Chondrocyte (in vitro differentiated cells): ENCODE data around the gene SRPRB. TPM values are rescaled to one million over a fixed set of nuclear protein-coding genes. Genes with fewer than 3 reads are reported as not detected.

Source experiments
- DNase-seq: peaks from one replicate; pipeline ENCODE4 v3.0.0; 2021; ENCODE audit warnings: mixed read lengths, low spot score
- H3K27ac Mint-ChIP-seq: one replicate; pipeline ENCODE4 v1.8.0; 2021; ENCODE audit warnings: mild to moderate bottlenecking, moderate library complexity, mixed read lengths; ENCODE audit not compliant: unreplicated experiment
- H3K27me3 Mint-ChIP-seq: 2 replicates; pipeline ENCODE4 v1.8.0; 2021; ENCODE audit warnings: low read depth, mixed read lengths
- H3K36me3 Mint-ChIP-seq: 2 replicates; pipeline ENCODE4 v1.8.0; 2021; ENCODE audit warnings: low read depth, mixed read lengths
- H3K4me1 Mint-ChIP-seq: 2 replicates; pipeline ENCODE4 v1.8.0; 2021; ENCODE audit warnings: low read depth, mild to moderate bottlenecking, mixed read lengths
- H3K4me3 Mint-ChIP-seq: one replicate; pipeline ENCODE4 v1.8.0; 2021; ENCODE audit warnings: mild to moderate bottlenecking, moderate library complexity, mixed read lengths; ENCODE audit not compliant: unreplicated experiment
- H3K9me3 Mint-ChIP-seq: 2 replicates; pipeline ENCODE4 v1.8.0; 2021; ENCODE audit warnings: low read depth, mixed read lengths
- total RNA-seq: library from RNA; stranded (reverse); gene quantifications from 3 replicates; pipeline ENCODE4 v1.2.1, GENCODE V29; 2021
- TF ChIP-seq, protein P1 (sequence below): fragments of 200-600 bp; sonication (generic); IDR thresholded peaks from 2 replicates; pipeline ENCODE4 v1.5.0; 2021; ENCODE audit warnings: antibody characterized with exemption, mild to moderate bottlenecking, moderate library complexity

Gene SRPRB
- total RNA-seq, 1 donor from 2014 or later, result 99.3 TPM

DNA sequence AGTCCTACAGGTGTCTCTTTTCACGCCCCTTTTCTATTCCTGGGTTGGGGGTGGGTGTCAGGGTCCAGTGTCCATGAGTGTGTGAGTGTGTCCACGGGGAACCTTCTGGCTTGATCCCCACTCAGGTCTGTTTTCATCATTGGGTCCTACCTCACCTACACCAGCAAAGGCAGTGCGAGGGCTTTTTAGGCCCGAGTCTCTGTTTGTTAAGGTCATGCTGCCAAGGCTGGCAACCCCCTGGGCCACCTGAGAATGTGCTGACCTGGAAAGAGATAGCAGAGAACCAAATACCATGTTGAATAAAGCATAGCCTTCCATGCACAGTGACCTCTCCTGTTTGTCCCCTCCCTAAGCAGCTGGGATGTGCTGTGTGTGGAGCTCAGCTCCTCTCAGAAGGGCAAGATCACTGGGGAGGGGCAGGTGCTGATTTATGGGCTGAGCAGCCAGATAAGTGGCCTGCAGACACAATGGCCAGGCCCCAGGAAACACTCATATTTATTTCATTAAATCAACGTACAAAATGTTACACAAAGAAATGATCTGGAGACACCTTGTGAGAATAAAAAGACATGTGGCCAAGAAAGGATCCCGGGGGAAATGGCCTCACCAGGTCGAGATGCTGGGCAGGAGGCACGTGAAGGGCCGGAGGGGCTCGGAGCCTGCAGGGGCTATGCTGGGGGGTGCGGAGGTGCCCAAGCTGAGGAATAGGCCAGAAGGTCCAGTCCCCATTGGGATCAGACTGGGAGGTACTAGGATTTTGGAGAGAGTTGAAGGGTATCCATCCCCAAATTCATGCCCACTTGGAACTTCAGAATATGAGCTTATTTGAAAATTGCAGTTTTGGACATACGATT lies 54.0 kb downstream of the SRPRB start:
- Mint-ChIP-seq H3K27me3 (no peaks in the 10 kb centered on the region), H3K9me3 (no peaks in the 10 kb centered on the region), H3K36me3 (peaks cover 10% of the 10 kb centered on the region), H3K27ac (no peak overlapping the region), H3K4me3 (no peak overlapping the region), H3K4me1 (peaks cover 5% of the 10 kb centered on the region)
- no peak for DNase-seq
- TF ChIP-seq, protein P1, sequence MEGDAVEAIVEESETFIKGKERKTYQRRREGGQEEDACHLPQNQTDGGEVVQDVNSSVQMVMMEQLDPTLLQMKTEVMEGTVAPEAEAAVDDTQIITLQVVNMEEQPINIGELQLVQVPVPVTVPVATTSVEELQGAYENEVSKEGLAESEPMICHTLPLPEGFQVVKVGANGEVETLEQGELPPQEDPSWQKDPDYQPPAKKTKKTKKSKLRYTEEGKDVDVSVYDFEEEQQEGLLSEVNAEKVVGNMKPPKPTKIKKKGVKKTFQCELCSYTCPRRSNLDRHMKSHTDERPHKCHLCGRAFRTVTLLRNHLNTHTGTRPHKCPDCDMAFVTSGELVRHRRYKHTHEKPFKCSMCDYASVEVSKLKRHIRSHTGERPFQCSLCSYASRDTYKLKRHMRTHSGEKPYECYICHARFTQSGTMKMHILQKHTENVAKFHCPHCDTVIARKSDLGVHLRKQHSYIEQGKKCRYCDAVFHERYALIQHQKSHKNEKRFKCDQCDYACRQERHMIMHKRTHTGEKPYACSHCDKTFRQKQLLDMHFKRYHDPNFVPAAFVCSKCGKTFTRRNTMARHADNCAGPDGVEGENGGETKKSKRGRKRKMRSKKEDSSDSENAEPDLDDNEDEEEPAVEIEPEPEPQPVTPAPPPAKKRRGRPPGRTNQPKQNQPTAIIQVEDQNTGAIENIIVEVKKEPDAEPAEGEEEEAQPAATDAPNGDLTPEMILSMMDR, result no peak

DNA sequence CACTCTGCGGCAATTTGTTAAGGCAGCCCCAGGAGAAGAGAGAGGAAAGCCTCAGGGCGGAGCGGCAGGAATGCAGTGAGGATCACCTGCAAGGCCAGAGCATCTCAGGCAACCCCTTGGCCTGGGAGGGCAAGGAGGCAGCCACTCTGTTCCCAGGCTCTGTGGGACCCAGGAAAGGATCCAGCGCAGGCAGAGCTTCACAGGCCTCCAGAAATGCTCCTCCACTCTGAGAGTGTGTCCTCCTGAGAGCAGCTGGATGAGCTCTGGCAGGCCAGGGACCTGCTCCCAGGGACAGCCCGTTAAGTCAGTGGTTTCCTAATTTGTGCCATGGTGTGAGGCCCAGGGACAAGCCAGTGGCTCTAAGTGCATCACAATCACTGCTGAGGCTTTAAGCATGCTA lies 54.9 kb downstream of the SRPRB start:
- H3K27me3 Mint-ChIP-seq, result no peaks in the 10 kb centered on the region
- H3K4me1 Mint-ChIP-seq, result peaks cover 5% of the 10 kb centered on the region
- no peak for DNase-seq
- H3K4me3 Mint-ChIP-seq, result no peak overlapping the region
- H3K36me3 Mint-ChIP-seq, result peaks cover 10% of the 10 kb centered on the region
- TF ChIP-seq, protein P1, result no peak
- H3K9me3 Mint-ChIP-seq, result no peaks in the 10 kb centered on the region
- no peak overlapping the region for H3K27ac Mint-ChIP-seq

DNA sequence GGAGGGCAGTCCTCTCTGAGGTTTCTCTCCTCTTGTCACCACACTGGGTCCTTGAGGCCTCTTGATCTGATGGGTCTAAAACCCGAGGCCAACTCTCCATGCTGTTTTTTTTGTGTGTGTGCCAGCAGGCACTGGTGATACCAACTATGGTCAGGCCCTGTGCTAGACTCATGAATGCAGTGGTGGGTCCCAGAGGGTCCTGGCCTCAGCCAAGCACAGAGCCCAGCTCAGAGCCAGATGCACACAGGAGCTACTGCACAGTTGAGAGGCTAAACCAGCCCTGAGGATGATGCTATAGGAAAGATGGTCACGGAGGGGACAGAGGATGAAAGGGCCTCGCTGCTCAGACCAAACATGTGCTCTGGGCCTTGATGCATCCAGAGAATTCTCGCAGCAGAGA lies 56.5 kb downstream of the SRPRB start:
- Mint-ChIP-seq H3K4me1 (no peaks in the 10 kb centered on the region), H3K36me3 (peaks cover 10% of the 10 kb centered on the region), H3K27ac (no peak overlapping the region), H3K27me3 (no peaks in the 10 kb centered on the region), H3K4me3 (no peak overlapping the region), H3K9me3 (no peaks in the 10 kb centered on the region)
- TF ChIP-seq, protein P1, result no peak
- no peak for DNase-seq

DNA sequence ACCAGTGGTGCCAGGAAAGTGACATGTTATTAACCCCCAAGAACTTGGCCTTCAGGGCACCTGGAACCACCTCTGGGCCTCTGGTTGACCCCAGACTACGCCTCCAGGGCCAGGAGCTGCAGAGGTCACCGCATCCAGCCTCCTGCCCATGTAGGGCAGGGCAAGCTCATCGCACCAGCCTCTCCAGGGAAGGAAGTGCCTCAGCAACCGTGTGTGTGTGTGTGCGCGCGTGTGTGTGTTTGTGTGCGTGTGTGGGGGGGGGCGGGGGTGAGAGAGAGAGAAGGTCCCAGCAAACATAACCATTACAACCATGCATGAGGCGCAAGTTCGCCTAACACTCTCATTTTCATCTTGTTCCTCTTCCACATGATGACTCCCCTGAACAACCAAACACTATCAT lies 58.3 kb downstream of the SRPRB start:
- Mint-ChIP-seq H3K4me3 (no peak overlapping the region), H3K27me3 (no peaks in the 10 kb centered on the region), H3K36me3 (peaks cover 11% of the 10 kb centered on the region), H3K4me1 (no peaks in the 10 kb centered on the region), H3K9me3 (no peaks in the 10 kb centered on the region), H3K27ac (no peak overlapping the region)
- TF ChIP-seq, protein P1, result no peak
- no peak for DNase-seq

DNA sequence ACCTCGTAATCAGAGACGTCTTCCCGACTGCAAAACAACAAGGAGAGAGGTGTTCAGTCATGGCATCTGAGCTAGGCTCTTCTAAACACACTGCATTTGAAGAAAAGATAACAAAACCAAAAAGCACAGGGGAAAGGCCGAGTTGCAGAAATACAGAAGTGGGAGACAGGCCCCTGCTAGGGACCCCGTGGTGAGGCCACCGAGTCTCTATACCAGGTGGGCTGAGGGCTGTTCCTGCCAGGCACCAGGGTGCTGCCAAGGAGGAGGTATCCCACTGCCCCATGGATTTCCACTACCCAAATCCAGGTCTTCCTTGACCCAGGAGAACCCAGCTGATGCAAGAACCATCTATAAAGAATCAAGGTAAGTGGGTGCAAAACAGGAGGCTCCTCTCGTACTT lies 59.0 kb downstream of the SRPRB start:
- Mint-ChIP-seq H3K4me3 (no peak overlapping the region), H3K27me3 (no peaks in the 10 kb centered on the region), H3K36me3 (peaks cover 12% of the 10 kb centered on the region), H3K9me3 (no peaks in the 10 kb centered on the region), H3K4me1 (no peaks in the 10 kb centered on the region), H3K27ac (no peak overlapping the region)
- DNase-seq, result no peak
- TF ChIP-seq, protein P1, result no peak
